NCI-H1436 (cell line): Measurements from ENCODE around the gene SPA17.

Experiments used
- DNase-seq: peaks from one replicate; lab custom pipeline; 2025; lab: John Stamatoyannopoulos, UW

Gene SPA17

GRCh38 chr11:124662106-124662505, 11.6 kb upstream of the SPA17 start:
- no peak for DNase-seq

- no peak for DNase-seq
Measured at GRCh38 chr11:124663861-124664260, 9.8 kb upstream of the SPA17 start.

- DNase-seq, result no peak
Measured at GRCh38 chr11:124667601-124668000, 6.1 kb upstream of the SPA17 start.

- DNase-seq, result peak; percentile 15
Measured at GRCh38 chr11:124669193-124669592, 4.5 kb upstream of the SPA17 start.

- DNase-seq, result no peak
Measured at GRCh38 chr11:124670732-124671131, 3.0 kb upstream of the SPA17 start.

- no peak for DNase-seq
Measured at GRCh38 chr11:124672536-124673215, 1.0 kb upstream of the SPA17 start.

- no peak for DNase-seq
Measured at GRCh38 chr11:124674168-124674517, 439 bp downstream of the SPA17 start.

GRCh38 chr11:124674571-124674970, 867 bp downstream of the SPA17 start:
- no peak for DNase-seq

- no peak for DNase-seq
Measured at GRCh38 chr11:124676386-124676785, 2.7 kb downstream of the SPA17 start.

- DNase-seq, result no peak
Measured at GRCh38 chr11:124678416-124678815, 4.7 kb downstream of the SPA17 start.

GRCh38 chr11:124681421-124681820, 7.7 kb downstream of the SPA17 start:
- DNase-seq, result no peak

GRCh38 chr11:124682443-124682842, 8.7 kb downstream of the SPA17 start:
- DNase-seq, result no peak

GRCh38 chr11:124693142-124693541, 19.4 kb downstream of the SPA17 start:
- no peak for DNase-seq

GRCh38 chr11:124699547-124699946, 25.8 kb downstream of the SPA17 start:
- no peak for DNase-seq

GRCh38 chr11:124700028-124700427, 26.3 kb downstream of the SPA17 start:
- no peak for DNase-seq

- DNase-seq, result no peak
Measured at GRCh38 chr11:124707829-124708228, 34.1 kb downstream of the SPA17 start.

- no peak for DNase-seq
Measured at GRCh38 chr11:124712392-124712791, 38.7 kb downstream of the SPA17 start.

- no peak for DNase-seq
Measured at GRCh38 chr11:124716591-124716990, 42.9 kb downstream of the SPA17 start.

- no peak for DNase-seq
Measured at GRCh38 chr11:124717421-124717785, 43.7 kb downstream of the SPA17 start.

- DNase-seq, result no peak
Measured at GRCh38 chr11:124717786-124718651, 44.3 kb downstream of the SPA17 start.

GRCh38 chr11:124718801-124719200, 45.1 kb downstream of the SPA17 start:
- DNase-seq, result no peak

GRCh38 chr11:124719534-124719933, 45.8 kb downstream of the SPA17 start:
- DNase-seq, result no peak

GRCh38 chr11:124722176-124722575, 48.5 kb downstream of the SPA17 start:
- DNase-seq, result no peak
